ENCODE results near the gene STH.
A peak's percentile ranks its signal among the peaks of the same experiment; 100 is the strongest.
"Not testable (repeated sequence)": the region's sequence is repeated elsewhere in the genome, so short reads cannot be mapped to it uniquely, and the experiment has no call there.

Gene STH

DNA sequence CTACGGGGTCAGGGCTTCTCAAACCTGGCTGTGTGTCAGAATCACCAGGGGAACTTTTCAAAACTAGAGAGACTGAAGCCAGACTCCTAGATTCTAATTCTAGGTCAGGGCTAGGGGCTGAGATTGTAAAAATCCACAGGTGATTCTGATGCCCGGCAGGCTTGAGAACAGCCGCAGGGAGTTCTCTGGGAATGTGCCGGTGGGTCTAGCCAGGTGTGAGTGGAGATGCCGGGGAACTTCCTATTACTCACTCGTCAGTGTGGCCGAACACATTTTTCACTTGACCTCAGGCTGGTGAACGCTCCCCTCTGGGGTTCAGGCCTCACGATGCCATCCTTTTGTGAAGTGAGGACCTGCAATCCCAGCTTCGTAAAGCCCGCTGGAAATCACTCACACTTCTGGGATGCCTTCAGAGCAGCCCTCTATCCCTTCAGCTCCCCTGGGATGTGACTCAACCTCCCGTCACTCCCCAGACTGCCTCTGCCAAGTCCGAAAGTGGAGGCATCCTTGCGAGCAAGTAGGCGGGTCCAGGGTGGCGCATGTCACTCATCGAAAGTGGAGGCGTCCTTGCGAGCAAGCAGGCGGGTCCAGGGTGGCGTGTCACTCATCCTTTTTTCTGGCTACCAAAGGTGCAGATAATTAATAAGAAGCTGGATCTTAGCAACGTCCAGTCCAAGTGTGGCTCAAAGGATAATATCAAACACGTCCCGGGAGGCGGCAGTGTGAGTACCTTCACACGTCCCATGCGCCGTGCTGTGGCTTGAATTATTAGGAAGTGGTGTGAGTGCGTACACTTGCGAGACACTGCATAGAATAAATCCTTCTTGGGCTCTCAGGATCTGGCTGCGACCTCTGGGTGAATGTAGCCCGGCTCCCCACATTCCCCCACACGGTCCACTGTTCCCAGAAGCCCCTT is 10.9 kb downstream of the STH start:
- DNase-seq, result no peak

DNA sequence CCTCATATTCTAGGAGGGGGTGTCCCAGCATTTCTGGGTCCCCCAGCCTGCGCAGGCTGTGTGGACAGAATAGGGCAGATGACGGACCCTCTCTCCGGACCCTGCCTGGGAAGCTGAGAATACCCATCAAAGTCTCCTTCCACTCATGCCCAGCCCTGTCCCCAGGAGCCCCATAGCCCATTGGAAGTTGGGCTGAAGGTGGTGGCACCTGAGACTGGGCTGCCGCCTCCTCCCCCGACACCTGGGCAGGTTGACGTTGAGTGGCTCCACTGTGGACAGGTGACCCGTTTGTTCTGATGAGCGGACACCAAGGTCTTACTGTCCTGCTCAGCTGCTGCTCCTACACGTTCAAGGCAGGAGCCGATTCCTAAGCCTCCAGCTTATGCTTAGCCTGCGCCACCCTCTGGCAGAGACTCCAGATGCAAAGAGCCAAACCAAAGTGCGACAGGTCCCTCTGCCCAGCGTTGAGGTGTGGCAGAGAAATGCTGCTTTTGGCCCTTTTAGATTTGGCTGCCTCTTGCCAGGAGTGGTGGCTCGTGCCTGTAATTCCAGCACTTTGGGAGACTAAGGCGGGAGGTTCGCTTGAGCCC is 11.6 kb downstream of the STH start:
- DNase-seq, result no peak

DNA sequence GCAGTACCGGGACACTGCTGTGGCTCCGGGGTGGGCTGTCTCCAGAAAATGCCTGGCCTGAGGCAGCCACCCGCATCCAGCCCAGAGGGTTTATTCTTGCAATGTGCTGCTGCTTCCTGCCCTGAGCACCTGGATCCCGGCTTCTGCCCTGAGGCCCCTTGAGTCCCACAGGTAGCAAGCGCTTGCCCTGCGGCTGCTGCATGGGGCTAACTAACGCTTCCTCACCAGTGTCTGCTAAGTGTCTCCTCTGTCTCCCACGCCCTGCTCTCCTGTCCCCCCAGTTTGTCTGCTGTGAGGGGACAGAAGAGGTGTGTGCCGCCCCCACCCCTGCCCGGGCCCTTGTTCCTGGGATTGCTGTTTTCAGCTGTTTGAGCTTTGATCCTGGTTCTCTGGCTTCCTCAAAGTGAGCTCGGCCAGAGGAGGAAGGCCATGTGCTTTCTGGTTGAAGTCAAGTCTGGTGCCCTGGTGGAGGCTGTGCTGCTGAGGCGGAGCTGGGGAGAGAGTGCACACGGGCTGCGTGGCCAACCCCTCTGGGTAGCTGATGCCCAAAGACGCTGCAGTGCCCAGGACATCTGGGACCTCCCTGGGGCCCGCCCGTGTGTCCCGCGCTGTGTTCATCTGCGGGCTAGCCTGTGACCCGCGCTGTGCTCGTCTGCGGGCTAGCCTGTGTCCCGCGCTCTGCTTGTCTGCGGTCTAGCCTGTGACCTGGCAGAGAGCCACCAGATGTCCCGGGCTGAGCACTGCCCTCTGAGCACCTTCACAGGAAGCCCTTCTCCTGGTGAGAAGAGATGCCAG is 12.9 kb downstream of the STH start:
- no peak for DNase-seq

DNA sequence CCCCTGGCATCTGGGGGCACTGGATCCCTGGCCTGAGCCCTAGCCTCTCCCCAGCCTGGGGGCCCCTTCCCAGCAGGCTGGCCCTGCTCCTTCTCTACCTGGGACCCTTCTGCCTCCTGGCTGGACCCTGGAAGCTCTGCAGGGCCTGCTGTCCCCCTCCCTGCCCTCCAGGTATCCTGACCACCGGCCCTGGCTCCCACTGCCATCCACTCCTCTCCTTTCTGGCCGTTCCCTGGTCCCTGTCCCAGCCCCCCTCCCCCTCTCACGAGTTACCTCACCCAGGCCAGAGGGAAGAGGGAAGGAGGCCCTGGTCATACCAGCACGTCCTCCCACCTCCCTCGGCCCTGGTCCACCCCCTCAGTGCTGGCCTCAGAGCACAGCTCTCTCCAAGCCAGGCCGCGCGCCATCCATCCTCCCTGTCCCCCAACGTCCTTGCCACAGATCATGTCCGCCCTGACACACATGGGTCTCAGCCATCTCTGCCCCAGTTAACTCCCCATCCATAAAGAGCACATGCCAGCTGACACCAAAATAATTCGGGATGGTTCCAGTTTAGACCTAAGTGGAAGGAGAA is 13.5 kb downstream of the STH start:
- DNase-seq, result no peak

DNA sequence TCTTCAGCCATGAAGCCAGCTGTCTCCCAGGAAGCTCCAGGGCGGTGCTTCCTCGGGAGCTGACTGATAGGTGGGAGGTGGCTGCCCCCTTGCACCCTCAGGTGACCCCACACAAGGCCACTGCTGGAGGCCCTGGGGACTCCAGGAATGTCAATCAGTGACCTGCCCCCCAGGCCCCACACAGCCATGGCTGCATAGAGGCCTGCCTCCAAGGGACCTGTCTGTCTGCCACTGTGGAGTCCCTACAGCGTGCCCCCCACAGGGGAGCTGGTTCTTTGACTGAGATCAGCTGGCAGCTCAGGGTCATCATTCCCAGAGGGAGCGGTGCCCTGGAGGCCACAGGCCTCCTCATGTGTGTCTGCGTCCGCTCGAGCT is 14.1 kb downstream of the STH start:
- DNase-seq, result no peak

DNA sequence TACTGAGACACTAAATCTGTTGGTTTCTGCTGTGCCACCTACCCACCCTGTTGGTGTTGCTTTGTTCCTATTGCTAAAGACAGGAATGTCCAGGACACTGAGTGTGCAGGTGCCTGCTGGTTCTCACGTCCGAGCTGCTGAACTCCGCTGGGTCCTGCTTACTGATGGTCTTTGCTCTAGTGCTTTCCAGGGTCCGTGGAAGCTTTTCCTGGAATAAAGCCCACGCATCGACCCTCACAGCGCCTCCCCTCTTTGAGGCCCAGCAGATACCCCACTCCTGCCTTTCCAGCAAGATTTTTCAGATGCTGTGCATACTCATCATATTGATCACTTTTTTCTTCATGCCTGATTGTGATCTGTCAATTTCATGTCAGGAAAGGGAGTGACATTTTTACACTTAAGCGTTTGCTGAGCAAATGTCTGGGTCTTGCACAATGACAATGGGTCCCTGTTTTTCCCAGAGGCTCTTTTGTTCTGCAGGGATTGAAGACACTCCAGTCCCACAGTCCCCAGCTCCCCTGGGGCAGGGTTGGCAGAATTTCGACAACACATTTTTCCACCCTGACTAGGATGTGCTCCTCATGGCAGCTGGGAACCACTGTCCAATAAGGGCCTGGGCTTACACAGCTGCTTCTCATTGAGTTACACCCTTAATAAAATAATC is 14.6 kb downstream of the STH start:
- no peak for DNase-seq

DNA sequence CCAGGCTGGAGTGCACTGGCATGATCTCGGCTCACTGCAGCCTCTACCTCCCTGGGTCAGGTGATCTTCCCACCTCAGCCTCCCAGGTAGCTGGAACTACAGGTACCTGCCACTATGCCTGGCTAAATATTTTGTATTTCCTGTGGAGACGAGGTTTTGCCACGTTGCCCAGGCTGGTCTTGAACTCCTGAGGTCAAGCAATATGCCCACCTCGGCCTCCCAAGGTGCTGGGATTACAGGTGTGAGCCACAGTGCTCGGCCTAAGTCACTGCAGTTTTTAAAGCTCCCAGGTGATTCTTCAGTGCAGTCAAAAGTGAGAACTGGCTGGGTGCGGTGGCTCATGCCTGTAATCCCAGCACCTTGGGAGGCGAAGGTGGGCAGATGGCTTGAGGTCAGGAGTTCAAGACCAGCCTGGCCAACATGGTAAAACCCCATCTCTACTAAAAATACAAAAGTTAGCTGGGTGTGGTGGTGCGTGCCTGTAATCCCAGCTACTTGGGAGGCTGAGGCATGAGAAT is 20.4 kb downstream of the STH start:
- DNase-seq, result not testable (repeated sequence)

DNA sequence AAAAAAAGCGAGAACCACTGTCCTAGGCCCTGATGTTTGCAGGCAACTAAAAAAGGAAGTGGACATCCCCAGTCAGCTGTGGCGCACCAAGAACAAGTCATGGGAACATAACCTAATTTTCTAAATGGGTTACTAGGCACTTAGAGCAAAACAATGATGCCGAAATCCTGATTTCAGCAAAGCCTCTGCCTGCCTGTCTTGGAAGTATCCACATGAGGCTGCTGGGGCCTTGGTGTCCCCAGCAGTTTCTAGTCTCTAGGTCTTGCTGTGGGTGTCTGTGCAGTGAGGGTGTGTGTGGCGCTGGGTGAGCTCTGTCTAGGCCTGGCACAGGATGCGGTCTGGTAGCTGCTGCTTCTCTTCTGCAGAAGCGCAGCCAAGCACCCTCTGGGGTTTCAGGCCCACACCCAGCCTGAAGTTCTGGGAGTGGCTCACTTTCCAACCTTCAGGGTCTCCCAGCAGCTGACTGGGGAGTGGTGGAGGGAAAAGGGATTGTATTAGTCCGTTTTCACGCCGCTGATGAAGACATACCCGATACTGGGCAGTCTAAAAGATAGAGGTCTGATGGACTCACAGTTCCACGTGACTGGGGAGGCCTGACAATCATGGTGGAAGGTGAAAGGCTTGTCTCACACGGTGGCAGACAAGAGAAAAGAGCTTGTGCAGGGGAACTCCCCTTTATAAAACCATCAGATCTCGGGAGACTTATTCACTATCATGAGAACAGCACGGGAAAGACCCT is 21.1 kb downstream of the STH start:
- DNase-seq, result peak; percentile 78

DNA sequence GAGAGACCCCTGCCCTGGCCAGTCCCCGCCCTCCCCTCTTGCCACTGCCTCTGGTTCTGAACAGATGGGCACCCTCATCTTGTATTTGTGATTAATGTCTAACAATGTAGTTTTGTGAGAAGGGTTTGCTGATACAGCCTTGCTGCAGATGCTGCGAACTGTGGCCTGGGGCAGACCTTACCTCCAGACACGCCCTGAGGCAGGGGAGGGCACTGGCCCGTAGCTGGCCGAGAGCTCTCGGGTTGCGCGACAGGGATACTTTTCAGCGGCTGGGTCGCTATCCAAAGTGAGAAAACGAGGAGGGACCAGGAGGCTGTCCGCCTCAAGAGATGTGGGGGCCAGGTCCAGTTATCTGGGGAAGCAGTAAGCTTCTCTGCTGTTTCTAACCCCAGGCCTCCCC is 21.9 kb downstream of the STH start:
- DNase-seq, result no peak

DNA sequence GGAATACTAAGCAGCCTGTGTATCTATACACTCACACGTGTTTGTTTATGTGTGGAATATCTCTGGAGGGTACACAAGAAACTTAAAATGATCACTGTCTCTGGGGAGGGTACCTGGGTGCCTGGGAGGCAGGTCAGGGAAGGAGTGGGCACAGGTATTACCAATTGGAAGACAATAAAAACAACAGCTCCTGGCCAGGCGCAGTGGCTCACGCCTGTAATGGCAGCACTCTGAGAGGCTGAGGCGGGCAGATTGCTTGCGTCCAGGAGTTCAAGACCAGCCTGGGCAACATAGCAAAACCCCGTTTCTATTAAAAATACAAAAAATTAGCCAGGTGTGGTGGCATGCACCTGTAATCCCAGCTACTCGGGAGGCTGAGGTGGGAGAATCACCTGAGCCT is 24.3 kb downstream of the STH start:
- DNase-seq, result not testable (repeated sequence)

DNA sequence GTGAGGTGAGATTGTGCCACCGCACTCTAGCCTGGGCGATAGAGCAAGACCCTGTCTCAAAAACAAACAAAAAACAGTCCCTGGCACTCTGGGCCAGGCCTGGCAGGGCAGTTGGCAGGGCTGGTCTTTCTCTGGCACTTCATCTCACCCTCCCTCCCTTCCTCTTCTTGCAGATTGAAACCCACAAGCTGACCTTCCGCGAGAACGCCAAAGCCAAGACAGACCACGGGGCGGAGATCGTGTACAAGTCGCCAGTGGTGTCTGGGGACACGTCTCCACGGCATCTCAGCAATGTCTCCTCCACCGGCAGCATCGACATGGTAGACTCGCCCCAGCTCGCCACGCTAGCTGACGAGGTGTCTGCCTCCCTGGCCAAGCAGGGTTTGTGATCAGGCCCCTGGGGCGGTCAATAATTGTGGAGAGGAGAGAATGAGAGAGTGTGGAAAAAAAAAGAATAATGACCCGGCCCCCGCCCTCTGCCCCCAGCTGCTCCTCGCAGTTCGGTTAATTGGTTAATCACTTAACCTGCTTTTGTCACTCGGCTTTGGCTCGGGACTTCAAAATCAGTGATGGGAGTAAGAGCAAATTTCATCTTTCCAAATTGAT is 24.8 kb downstream of the STH start:
- no peak for DNase-seq

DNA sequence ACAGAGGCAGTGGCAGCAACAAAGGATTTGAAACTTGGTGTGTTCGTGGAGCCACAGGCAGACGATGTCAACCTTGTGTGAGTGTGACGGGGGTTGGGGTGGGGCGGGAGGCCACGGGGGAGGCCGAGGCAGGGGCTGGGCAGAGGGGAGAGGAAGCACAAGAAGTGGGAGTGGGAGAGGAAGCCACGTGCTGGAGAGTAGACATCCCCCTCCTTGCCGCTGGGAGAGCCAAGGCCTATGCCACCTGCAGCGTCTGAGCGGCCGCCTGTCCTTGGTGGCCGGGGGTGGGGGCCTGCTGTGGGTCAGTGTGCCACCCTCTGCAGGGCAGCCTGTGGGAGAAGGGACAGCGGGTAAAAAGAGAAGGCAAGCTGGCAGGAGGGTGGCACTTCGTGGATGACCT is 25.5 kb downstream of the STH start:
- DNase-seq, result no peak

DNA sequence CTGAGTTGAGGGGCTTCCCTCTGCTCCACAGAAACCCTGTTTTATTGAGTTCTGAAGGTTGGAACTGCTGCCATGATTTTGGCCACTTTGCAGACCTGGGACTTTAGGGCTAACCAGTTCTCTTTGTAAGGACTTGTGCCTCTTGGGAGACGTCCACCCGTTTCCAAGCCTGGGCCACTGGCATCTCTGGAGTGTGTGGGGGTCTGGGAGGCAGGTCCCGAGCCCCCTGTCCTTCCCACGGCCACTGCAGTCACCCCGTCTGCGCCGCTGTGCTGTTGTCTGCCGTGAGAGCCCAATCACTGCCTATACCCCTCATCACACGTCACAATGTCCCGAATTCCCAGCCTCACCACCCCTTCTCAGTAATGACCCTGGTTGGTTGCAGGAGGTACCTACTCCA is 26.0 kb downstream of the STH start:
- no peak for DNase-seq

DNA sequence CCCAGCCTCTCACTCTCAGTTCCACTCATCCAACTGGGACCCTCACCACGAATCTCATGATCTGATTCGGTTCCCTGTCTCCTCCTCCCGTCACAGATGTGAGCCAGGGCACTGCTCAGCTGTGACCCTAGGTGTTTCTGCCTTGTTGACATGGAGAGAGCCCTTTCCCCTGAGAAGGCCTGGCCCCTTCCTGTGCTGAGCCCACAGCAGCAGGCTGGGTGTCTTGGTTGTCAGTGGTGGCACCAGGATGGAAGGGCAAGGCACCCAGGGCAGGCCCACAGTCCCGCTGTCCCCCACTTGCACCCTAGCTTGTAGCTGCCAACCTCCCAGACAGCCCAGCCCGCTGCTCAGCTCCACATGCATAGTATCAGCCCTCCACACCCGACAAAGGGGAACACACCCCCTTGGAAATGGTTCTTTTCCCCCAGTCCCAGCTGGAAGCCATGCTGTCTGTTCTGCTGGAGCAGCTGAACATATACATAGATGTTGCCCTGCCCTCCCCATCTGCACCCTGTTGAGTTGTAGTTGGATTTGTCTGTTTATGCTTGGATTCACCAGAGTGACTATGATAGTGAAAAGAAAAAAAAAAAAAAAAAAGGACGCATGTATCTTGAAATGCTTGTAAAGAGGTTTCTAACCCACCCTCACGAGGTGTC is 26.6 kb downstream of the STH start:
- DNase-seq, result no peak

DNA sequence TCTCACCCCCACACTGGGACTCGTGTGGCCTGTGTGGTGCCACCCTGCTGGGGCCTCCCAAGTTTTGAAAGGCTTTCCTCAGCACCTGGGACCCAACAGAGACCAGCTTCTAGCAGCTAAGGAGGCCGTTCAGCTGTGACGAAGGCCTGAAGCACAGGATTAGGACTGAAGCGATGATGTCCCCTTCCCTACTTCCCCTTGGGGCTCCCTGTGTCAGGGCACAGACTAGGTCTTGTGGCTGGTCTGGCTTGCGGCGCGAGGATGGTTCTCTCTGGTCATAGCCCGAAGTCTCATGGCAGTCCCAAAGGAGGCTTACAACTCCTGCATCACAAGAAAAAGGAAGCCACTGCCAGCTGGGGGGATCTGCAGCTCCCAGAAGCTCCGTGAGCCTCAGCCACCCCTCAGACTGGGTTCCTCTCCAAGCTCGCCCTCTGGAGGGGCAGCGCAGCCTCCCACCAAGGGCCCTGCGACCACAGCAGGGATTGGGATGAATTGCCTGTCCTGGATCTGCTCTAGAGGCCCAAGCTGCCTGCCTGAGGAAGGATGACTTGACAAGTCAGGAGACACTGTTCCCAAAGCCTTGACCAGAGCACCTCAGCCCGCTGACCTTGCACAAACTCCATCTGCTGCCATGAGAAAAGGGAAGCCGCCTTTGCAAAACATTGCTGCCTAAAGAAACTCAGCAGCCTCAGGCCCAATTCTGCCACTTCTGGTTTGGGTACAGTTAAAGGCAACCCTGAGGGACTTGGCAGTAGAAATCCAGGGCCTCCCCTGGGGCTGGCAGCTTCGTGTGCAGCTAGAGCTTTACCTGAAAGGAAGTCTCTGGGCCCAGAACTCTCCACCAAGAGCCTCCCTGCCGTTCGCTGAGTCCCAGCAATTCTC is 27.4 kb downstream of the STH start:
- DNase-seq, result no peak

DNA sequence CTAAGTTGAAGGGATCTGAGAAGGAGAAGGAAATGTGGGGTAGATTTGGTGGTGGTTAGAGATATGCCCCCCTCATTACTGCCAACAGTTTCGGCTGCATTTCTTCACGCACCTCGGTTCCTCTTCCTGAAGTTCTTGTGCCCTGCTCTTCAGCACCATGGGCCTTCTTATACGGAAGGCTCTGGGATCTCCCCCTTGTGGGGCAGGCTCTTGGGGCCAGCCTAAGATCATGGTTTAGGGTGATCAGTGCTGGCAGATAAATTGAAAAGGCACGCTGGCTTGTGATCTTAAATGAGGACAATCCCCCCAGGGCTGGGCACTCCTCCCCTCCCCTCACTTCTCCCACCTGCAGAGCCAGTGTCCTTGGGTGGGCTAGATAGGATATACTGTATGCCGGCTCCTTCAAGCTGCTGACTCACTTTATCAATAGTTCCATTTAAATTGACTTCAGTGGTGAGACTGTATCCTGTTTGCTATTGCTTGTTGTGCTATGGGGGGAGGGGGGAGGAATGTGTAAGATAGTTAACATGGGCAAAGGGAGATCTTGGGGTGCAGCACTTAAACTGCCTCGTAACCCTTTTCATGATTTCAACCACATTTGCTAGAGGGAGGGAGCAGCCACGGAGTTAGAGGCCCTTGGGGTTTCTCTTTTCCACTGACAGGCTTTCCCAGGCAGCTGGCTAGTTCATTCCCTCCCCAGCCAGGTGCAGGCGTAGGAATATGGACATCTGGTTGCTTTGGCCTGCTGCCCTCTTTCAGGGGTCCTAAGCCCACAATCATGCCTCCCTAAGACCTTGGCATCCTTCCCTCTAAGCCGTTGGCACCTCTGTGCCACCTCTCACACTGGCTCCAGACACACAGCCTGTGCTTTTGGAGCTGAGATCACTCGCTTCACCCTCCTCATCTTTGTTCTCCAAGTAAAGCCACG is 28.3 kb downstream of the STH start:
- DNase-seq, result no peak

DNA sequence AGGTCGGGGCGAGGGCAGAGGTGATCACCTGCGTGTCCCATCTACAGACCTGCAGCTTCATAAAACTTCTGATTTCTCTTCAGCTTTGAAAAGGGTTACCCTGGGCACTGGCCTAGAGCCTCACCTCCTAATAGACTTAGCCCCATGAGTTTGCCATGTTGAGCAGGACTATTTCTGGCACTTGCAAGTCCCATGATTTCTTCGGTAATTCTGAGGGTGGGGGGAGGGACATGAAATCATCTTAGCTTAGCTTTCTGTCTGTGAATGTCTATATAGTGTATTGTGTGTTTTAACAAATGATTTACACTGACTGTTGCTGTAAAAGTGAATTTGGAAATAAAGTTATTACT is 28.9 kb downstream of the STH start:
- no peak for DNase-seq

DNA sequence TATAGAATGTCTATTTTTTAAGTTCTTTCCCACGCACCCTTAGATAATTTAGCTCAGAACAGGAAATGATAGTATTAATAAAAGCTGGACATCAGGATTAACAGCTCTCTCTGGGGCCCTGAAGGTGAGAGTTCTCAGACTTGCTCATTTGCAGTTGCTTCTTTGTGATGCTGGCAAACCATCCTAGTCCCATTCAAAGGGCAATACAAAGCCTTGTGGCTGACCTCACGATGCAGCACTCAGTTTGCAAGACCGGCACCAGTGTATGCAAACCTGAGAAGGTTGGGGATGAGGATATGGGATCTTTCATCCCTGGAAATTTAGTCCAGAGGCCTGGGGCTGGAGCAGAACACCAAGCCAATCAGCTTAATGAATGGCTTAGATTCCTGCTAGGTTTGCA is 29.3 kb downstream of the STH start:
- no peak for DNase-seq

Measured in CD4-positive, alpha-beta T cell treated with Interleukin-12 subunit alpha and Interleukin-12 subunit beta, for 1 hour (primary cell).